Measurements from ENCODE around the gene ZDHHC13.
A peak's percentile ranks its signal among the peaks of the same experiment; 100 is the strongest.
"Not testable (repeated sequence)": the region's sequence is repeated elsewhere in the genome, so short reads cannot be mapped to it uniquely, and the experiment has no call there.

Gene ZDHHC13

GRCh38 chr11:19117760-19118097, 761 bp downstream of the ZDHHC13 start:
- H3K9me3 ChIP-seq (ENCODE audit: control insufficient read depth in 5 of 5, low read length in 5 of 5): no peaks in the 10 kb centered on the region
- no peak overlapping the region for H3K27ac ChIP-seq (ENCODE audit: low read depth, low read length)
- peak overlapping the region; percentile 60 to 83 (median 79) for H3K4me3 ChIP-seq (ENCODE audit: low read depth in 1 of 5, low read length in 5 of 5)
- peaks cover 0 to 21% (median 15%) of the 10 kb centered on the region in 5 donors for H3K4me1 ChIP-seq (ENCODE audit: control insufficient read depth in 5 of 5, insufficient read depth in 5 of 5, low read length in 5 of 5)
- peak overlapping the region in 3 of 5 donors; percentile 66 to 79 (median 74) for H3K9ac ChIP-seq (ENCODE audit: low read length in 5 of 5)
- peaks cover 0 to 7% (median 0%) of the 10 kb centered on the region in 5 donors for H3K27me3 ChIP-seq (ENCODE audit: control insufficient read depth in 5 of 5, insufficient read depth in 4 of 5, low read length in 5 of 5)
- no peaks in the 10 kb centered on the region for H3K36me3 ChIP-seq (ENCODE audit: control insufficient read depth in 5 of 5, insufficient read depth in 5 of 5, low read length in 5 of 5)

GRCh38 chr11:19121646-19122045, 4.7 kb downstream of the ZDHHC13 start:
- Histone ChIP-seq H3K4me1 (ENCODE audit: control insufficient read depth in 5 of 5, insufficient read depth in 5 of 5, low read length in 5 of 5) (peaks cover 0 to 13% (median 11%) of the 10 kb centered on the region in 5 donors), H3K9ac (ENCODE audit: low read length in 5 of 5) (no peak overlapping the region), H3K9me3 (ENCODE audit: control insufficient read depth in 5 of 5, low read length in 5 of 5) (no peaks in the 10 kb centered on the region), H3K36me3 (ENCODE audit: control insufficient read depth in 5 of 5, insufficient read depth in 5 of 5, low read length in 5 of 5) (no peaks in the 10 kb centered on the region), H3K4me3 (ENCODE audit: low read depth in 1 of 5, low read length in 5 of 5) (no peak overlapping the region), H3K27ac (ENCODE audit: low read depth, low read length) (no peak overlapping the region), H3K27me3 (ENCODE audit: control insufficient read depth in 5 of 5, insufficient read depth in 4 of 5, low read length in 5 of 5) (peaks cover 0 to 6% (median 0%) of the 10 kb centered on the region in 5 donors)

GRCh38 chr11:19122960-19123615, 6.1 kb downstream of the ZDHHC13 start:
- peaks cover 0 to 1% (median 0%) of the 10 kb centered on the region in 5 donors for H3K4me1 ChIP-seq (ENCODE audit: control insufficient read depth in 5 of 5, insufficient read depth in 5 of 5, low read length in 5 of 5)

GRCh38 chr11:19126562-19127325, 9.8 kb downstream of the ZDHHC13 start:
- H3K27ac ChIP-seq (ENCODE audit: low read depth, low read length); H3K4me3 ChIP-seq (ENCODE audit: low read depth in 1 of 5, low read length in 5 of 5); H3K27me3 ChIP-seq (ENCODE audit: control insufficient read depth in 5 of 5, insufficient read depth in 4 of 5, low read length in 5 of 5); H3K9ac ChIP-seq (ENCODE audit: low read length in 5 of 5); H3K36me3 ChIP-seq (ENCODE audit: control insufficient read depth in 5 of 5, insufficient read depth in 5 of 5, low read length in 5 of 5); H3K9me3 ChIP-seq (ENCODE audit: control insufficient read depth in 5 of 5, low read length in 5 of 5); H3K4me1 ChIP-seq (ENCODE audit: control insufficient read depth in 5 of 5, insufficient read depth in 5 of 5, low read length in 5 of 5): not testable (repeated sequence)

More at GRCh38 chr11:19122960-19123615, 6.1 kb downstream of the ZDHHC13 start:
- Histone ChIP-seq H3K27ac (ENCODE audit: low read depth, low read length) (no peak overlapping the region), H3K9me3 (ENCODE audit: control insufficient read depth in 5 of 5, low read length in 5 of 5) (no peaks in the 10 kb centered on the region), H3K4me3 (ENCODE audit: low read depth in 1 of 5, low read length in 5 of 5) (no peak overlapping the region), H3K36me3 (ENCODE audit: control insufficient read depth in 5 of 5, insufficient read depth in 5 of 5, low read length in 5 of 5) (no peaks in the 10 kb centered on the region), H3K27me3 (ENCODE audit: control insufficient read depth in 5 of 5, insufficient read depth in 4 of 5, low read length in 5 of 5) (no peaks in the 10 kb centered on the region), H3K9ac (ENCODE audit: low read length in 5 of 5) (no peak overlapping the region)

GRCh38 chr11:19134004-19134403, 17.0 kb downstream of the ZDHHC13 start:
- H3K27me3 ChIP-seq (ENCODE audit: control insufficient read depth in 5 of 5, insufficient read depth in 4 of 5, low read length in 5 of 5): no peaks in the 10 kb centered on the region
- no peak overlapping the region for H3K4me3 ChIP-seq (ENCODE audit: low read depth in 1 of 5, low read length in 5 of 5)
- H3K9me3 ChIP-seq (ENCODE audit: control insufficient read depth in 5 of 5, low read length in 5 of 5): no peaks in the 10 kb centered on the region
- no peaks in the 10 kb centered on the region for H3K4me1 ChIP-seq (ENCODE audit: control insufficient read depth in 5 of 5, insufficient read depth in 5 of 5, low read length in 5 of 5)
- no peak overlapping the region for H3K27ac ChIP-seq (ENCODE audit: low read depth, low read length)
- H3K36me3 ChIP-seq (ENCODE audit: control insufficient read depth in 5 of 5, insufficient read depth in 5 of 5, low read length in 5 of 5): no peaks in the 10 kb centered on the region
- H3K9ac ChIP-seq (ENCODE audit: low read length in 5 of 5): no peak overlapping the region

- not testable (repeated sequence) for H3K27ac ChIP-seq (ENCODE audit: low read depth, low read length); H3K9me3 ChIP-seq (ENCODE audit: control insufficient read depth in 5 of 5, low read length in 5 of 5); H3K9ac ChIP-seq (ENCODE audit: low read length in 5 of 5); H3K4me3 ChIP-seq (ENCODE audit: low read depth in 1 of 5, low read length in 5 of 5); H3K27me3 ChIP-seq (ENCODE audit: control insufficient read depth in 5 of 5, insufficient read depth in 4 of 5, low read length in 5 of 5); H3K36me3 ChIP-seq (ENCODE audit: control insufficient read depth in 5 of 5, insufficient read depth in 5 of 5, low read length in 5 of 5); H3K4me1 ChIP-seq (ENCODE audit: control insufficient read depth in 5 of 5, insufficient read depth in 5 of 5, low read length in 5 of 5)
These were observed 19.9 kb downstream of the ZDHHC13 start for GRCh38 chr11:19136884-19137283.

GRCh38 chr11:19145319-19145718, 28.4 kb downstream of the ZDHHC13 start:
- no peaks in the 10 kb centered on the region for H3K27me3 ChIP-seq (ENCODE audit: control insufficient read depth in 5 of 5, insufficient read depth in 4 of 5, low read length in 5 of 5)
- no peaks in the 10 kb centered on the region for H3K9me3 ChIP-seq (ENCODE audit: control insufficient read depth in 5 of 5, low read length in 5 of 5)
- H3K4me1 ChIP-seq (ENCODE audit: control insufficient read depth in 5 of 5, insufficient read depth in 5 of 5, low read length in 5 of 5): no peaks in the 10 kb centered on the region
- H3K9ac ChIP-seq (ENCODE audit: low read length in 5 of 5): no peak overlapping the region
- H3K27ac ChIP-seq (ENCODE audit: low read depth, low read length): no peak overlapping the region
- H3K4me3 ChIP-seq (ENCODE audit: low read depth in 1 of 5, low read length in 5 of 5): no peak overlapping the region
- H3K36me3 ChIP-seq (ENCODE audit: control insufficient read depth in 5 of 5, insufficient read depth in 5 of 5, low read length in 5 of 5): peaks cover 0 to 3% (median 0%) of the 10 kb centered on the region in 5 donors

GRCh38 chr11:19156892-19157291, 39.9 kb downstream of the ZDHHC13 start:
- no peaks in the 10 kb centered on the region for H3K9me3 ChIP-seq (ENCODE audit: control insufficient read depth in 5 of 5, low read length in 5 of 5)
- no peak overlapping the region for H3K4me3 ChIP-seq (ENCODE audit: low read depth in 1 of 5, low read length in 5 of 5)
- no peaks in the 10 kb centered on the region for H3K27me3 ChIP-seq (ENCODE audit: control insufficient read depth in 5 of 5, insufficient read depth in 4 of 5, low read length in 5 of 5)
- H3K36me3 ChIP-seq (ENCODE audit: control insufficient read depth in 5 of 5, insufficient read depth in 5 of 5, low read length in 5 of 5): peaks cover 0 to 18% (median 9%) of the 10 kb centered on the region in 5 donors
- H3K4me1 ChIP-seq (ENCODE audit: control insufficient read depth in 5 of 5, insufficient read depth in 5 of 5, low read length in 5 of 5): no peaks in the 10 kb centered on the region
- H3K27ac ChIP-seq (ENCODE audit: low read depth, low read length): no peak overlapping the region
- H3K9ac ChIP-seq (ENCODE audit: low read length in 5 of 5): no peak overlapping the region

GRCh38 chr11:19160847-19161246, 43.9 kb downstream of the ZDHHC13 start:
- Histone ChIP-seq H3K9me3 (ENCODE audit: control insufficient read depth in 5 of 5, low read length in 5 of 5) (no peaks in the 10 kb centered on the region), H3K4me1 (ENCODE audit: control insufficient read depth in 5 of 5, insufficient read depth in 5 of 5, low read length in 5 of 5) (no peaks in the 10 kb centered on the region), H3K9ac (ENCODE audit: low read length in 5 of 5) (no peak overlapping the region), H3K36me3 (ENCODE audit: control insufficient read depth in 5 of 5, insufficient read depth in 5 of 5, low read length in 5 of 5) (peaks cover 0 to 16% (median 6%) of the 10 kb centered on the region in 5 donors), H3K4me3 (ENCODE audit: low read depth in 1 of 5, low read length in 5 of 5) (no peak overlapping the region), H3K27me3 (ENCODE audit: control insufficient read depth in 5 of 5, insufficient read depth in 4 of 5, low read length in 5 of 5) (no peaks in the 10 kb centered on the region), H3K27ac (ENCODE audit: low read depth, low read length) (no peak overlapping the region)

GRCh38 chr11:19161651-19162050, 44.7 kb downstream of the ZDHHC13 start:
- no peaks in the 10 kb centered on the region for H3K9me3 ChIP-seq (ENCODE audit: control insufficient read depth in 5 of 5, low read length in 5 of 5)
- peaks cover 0 to 12% (median 6%) of the 10 kb centered on the region in 5 donors for H3K36me3 ChIP-seq (ENCODE audit: control insufficient read depth in 5 of 5, insufficient read depth in 5 of 5, low read length in 5 of 5)
- no peak overlapping the region for H3K9ac ChIP-seq (ENCODE audit: low read length in 5 of 5)
- H3K27me3 ChIP-seq (ENCODE audit: control insufficient read depth in 5 of 5, insufficient read depth in 4 of 5, low read length in 5 of 5): no peaks in the 10 kb centered on the region
- no peaks in the 10 kb centered on the region for H3K4me1 ChIP-seq (ENCODE audit: control insufficient read depth in 5 of 5, insufficient read depth in 5 of 5, low read length in 5 of 5)
- H3K4me3 ChIP-seq (ENCODE audit: low read depth in 1 of 5, low read length in 5 of 5): no peak overlapping the region
- no peak overlapping the region for H3K27ac ChIP-seq (ENCODE audit: low read depth, low read length)
